SK-N-SH treated with all-trans-retinoic acid at 6 μM for 48 hours (cell line): Measurements from ENCODE around the gene CCNA1.

Experiments used
- ATAC-seq: fragments of 200-7000 bp; cut with Tn5 transposase; 3 replicates; pipeline ENCODE4 v1.9.1; 2020; ENCODE audit warnings: mild to moderate bottlenecking, moderate library complexity
- ARNTL ChIP-seq: fragments of 450-650 bp; formaldehyde crosslinking; IDR thresholded peaks from 2 replicates; pipeline ENCODE4 v1.5.0; 2020; ENCODE audit warnings: low read depth, mild to moderate bottlenecking, moderate library complexity, borderline replicate concordance
- BACH2 ChIP-seq: fragments of 250-450 bp; sonication (Bioruptor Pico); IDR thresholded peaks from 2 replicates; pipeline ENCODE4 v1.9.0; 2021; ENCODE audit warnings: mild to moderate bottlenecking, borderline replicate concordance
- CREB5 ChIP-seq: fragments of 250-450 bp; sonication (Bioruptor Pico); IDR thresholded peaks from 2 replicates; pipeline ENCODE4 v1.5.1; 2020; ENCODE audit warnings: low read depth, mild to moderate bottlenecking, moderate library complexity
- CSDC2 ChIP-seq: fragments of 250-450 bp; sonication (Bioruptor Pico); IDR thresholded peaks from 2 replicates; pipeline ENCODE4 v1.5.0; 2020; ENCODE audit warnings: mild to moderate bottlenecking, moderate library complexity
- ESRRG ChIP-seq: fragments of 250-450 bp; sonication (Bioruptor Pico); IDR thresholded peaks from 2 replicates; pipeline ENCODE4 v1.6.1; 2021; ENCODE audit warnings: mild to moderate bottlenecking
- GLIS3 ChIP-seq: fragments of 250-450 bp; sonication (Bioruptor Pico); IDR thresholded peaks from 2 replicates; pipeline ENCODE4 v1.5.0; 2020; ENCODE audit warnings: mild to moderate bottlenecking, moderate library complexity
- ISL1 ChIP-seq: fragments of 250-450 bp; sonication (Bioruptor Pico); IDR thresholded peaks from 2 replicates; pipeline ENCODE4 v2.1.2; 2022; ENCODE audit warnings: mild to moderate bottlenecking, moderate library complexity
- PATZ1 ChIP-seq: fragments of 250-450 bp; sonication (Bioruptor Pico); IDR thresholded peaks from 2 replicates; pipeline ENCODE4 v1.8.0; 2020; ENCODE audit warnings: mild to moderate bottlenecking, moderate library complexity, borderline replicate concordance
- POU6F1 ChIP-seq: fragments of 250-450 bp; sonication (Bioruptor Pico); IDR thresholded peaks from 2 replicates; pipeline ENCODE4 v1.8.0; 2021; ENCODE audit warnings: low read depth, mild to moderate bottlenecking, moderate library complexity, borderline replicate concordance
- PPARA ChIP-seq: fragments of 250-450 bp; sonication (Bioruptor Pico); IDR thresholded peaks from 2 replicates; pipeline ENCODE4 v1.5.0; 2020; ENCODE audit warnings: mild to moderate bottlenecking, borderline replicate concordance
- RARB ChIP-seq: fragments of 250-450 bp; sonication (Bioruptor Pico); IDR thresholded peaks from 2 replicates; pipeline ENCODE4 v1.8.0; 2021; ENCODE audit warnings: mild to moderate bottlenecking, moderate library complexity
- SNAI2 ChIP-seq: fragments of 250-450 bp; sonication (Bioruptor Pico); IDR thresholded peaks from 2 replicates; pipeline ENCODE4 v1.5.0; 2020; ENCODE audit warnings: mild to moderate bottlenecking, moderate library complexity
- TCF4 ChIP-seq: fragments of 250-450 bp; sonication (Bioruptor Pico); IDR thresholded peaks from 2 replicates; pipeline ENCODE4 v1.8.0; 2021; ENCODE audit warnings: mild to moderate bottlenecking, moderate library complexity, borderline replicate concordance
- TSHZ2 ChIP-seq: fragments of 250-450 bp; sonication (Bioruptor Pico); IDR thresholded peaks from 2 replicates; pipeline ENCODE4 v1.5.0; 2020; ENCODE audit warnings: mild to moderate bottlenecking, moderate library complexity
- ZC3H10 ChIP-seq: fragments of 250-450 bp; sonication (Bioruptor Pico); IDR thresholded peaks from 2 replicates; pipeline ENCODE4 v1.5.1; 2021; ENCODE audit warnings: mild to moderate bottlenecking, moderate library complexity
- ZFP3 ChIP-seq: fragments of 250-450 bp; sonication (Bioruptor Pico); IDR thresholded peaks from 2 replicates; pipeline ENCODE4 v1.5.0; 2020; ENCODE audit warnings: mild to moderate bottlenecking, moderate library complexity
- ZFP30 ChIP-seq: fragments of 450-650 bp; formaldehyde crosslinking; IDR thresholded peaks from 2 replicates; pipeline ENCODE4 v1.5.0; 2022; ENCODE audit warnings: mild to moderate bottlenecking, moderate library complexity
- ZNF565 ChIP-seq: fragments of 450-650 bp; formaldehyde crosslinking; conservative IDR thresholded peaks from 2 replicates; pipeline ENCODE4 v1.5.0; 2020; ENCODE audit warnings: low read depth, mild to moderate bottlenecking, moderate library complexity

Gene CCNA1

GRCh38 chr13:36412736-36413135 is 19.6 kb upstream of the CCNA1 start:
- TF ChIP-seq PATZ1 (CRISPR knock-in tag): no peak
- TF ChIP-seq SNAI2 (CRISPR knock-in tag): no peak
- no peak for TF ChIP-seq PPARA (CRISPR knock-in tag)
- TF ChIP-seq ESRRG (CRISPR knock-in tag): no peak
- TF ChIP-seq CREB5: no peak
- no peak for TF ChIP-seq ZNF565 (CRISPR knock-in tag)
- no peak for TF ChIP-seq GLIS3 (CRISPR knock-in tag)
- no peak for TF ChIP-seq ZC3H10
- TF ChIP-seq CSDC2 (CRISPR knock-in tag): no peak
- TF ChIP-seq TSHZ2: no peak
- TF ChIP-seq TCF4 (CRISPR knock-in tag): no peak
- no peak for TF ChIP-seq ZFP30 (CRISPR knock-in tag)
- no peak for TF ChIP-seq ZFP3
- no peak for TF ChIP-seq ISL1 (CRISPR knock-in tag)
- no peak for TF ChIP-seq BACH2 (CRISPR knock-in tag)
- no peak for ATAC-seq

GRCh38 chr13:36413161-36413560 is 19.1 kb upstream of the CCNA1 start:
- TF ChIP-seq PATZ1 (CRISPR knock-in tag) (no peak), BACH2 (CRISPR knock-in tag) (no peak), ZFP30 (CRISPR knock-in tag) (no peak), POU6F1 (CRISPR knock-in tag) (no peak), CSDC2 (CRISPR knock-in tag) (no peak), RARB (CRISPR knock-in tag) (no peak)
- ATAC-seq: no peak

- ATAC-seq: no peak
- TF ChIP-seq ZNF565 (CRISPR knock-in tag): no peak
These were observed 17.8 kb upstream of the CCNA1 start for GRCh38 chr13:36414461-36414860.

GRCh38 chr13:36417331-36417730 is 15.0 kb upstream of the CCNA1 start:
- TF ChIP-seq ARNTL (CRISPR knock-in tag): no peak
- no peak for ATAC-seq
